ENCODE results near the gene HOXD13.

DNA sequence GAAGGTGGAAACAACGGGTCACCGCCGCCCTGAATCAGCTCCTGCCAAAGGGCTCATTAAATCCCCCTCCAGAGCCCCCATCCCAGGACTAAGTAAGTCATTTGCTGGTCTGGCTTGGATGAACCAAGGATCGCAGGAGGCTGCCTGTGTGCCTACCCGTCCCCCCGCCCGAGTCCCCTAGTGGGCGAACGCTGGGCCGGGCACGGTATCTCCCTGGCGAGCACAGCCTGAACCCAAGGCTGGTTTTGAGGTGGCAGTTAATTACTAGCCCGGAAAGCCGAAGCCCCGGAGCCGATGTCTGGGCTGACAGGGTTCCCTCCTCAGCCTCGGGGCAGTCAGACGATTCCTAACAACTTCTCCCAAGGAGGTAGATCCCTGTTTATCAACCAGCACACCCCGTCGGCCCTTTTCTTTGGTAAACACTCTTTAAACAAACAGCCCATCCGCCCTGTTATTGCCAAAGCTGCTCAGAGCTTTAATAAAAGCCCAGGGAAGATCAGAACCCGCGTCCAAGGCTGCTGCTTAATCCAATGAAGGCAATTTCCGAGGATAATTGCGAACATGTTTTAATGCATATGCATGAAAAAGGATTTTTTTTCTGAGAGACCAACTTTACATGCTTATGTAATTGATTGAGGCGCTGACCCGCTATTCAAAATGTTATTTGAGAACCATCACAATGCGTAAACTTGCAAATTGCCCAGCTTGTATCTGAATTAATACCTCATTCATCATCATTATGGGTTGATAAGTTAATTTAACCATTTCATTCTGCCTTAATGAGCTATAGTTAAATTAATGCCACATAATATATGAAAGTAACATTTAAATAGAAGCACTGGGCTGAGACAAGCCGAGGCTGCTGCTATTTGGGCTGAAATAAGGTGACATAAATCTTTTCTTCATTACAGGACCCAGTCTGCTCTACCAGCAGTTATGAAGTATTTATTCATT lies 19.3 kb upstream of the HOXD13 start:
- TF ChIP-seq, protein P1, sequence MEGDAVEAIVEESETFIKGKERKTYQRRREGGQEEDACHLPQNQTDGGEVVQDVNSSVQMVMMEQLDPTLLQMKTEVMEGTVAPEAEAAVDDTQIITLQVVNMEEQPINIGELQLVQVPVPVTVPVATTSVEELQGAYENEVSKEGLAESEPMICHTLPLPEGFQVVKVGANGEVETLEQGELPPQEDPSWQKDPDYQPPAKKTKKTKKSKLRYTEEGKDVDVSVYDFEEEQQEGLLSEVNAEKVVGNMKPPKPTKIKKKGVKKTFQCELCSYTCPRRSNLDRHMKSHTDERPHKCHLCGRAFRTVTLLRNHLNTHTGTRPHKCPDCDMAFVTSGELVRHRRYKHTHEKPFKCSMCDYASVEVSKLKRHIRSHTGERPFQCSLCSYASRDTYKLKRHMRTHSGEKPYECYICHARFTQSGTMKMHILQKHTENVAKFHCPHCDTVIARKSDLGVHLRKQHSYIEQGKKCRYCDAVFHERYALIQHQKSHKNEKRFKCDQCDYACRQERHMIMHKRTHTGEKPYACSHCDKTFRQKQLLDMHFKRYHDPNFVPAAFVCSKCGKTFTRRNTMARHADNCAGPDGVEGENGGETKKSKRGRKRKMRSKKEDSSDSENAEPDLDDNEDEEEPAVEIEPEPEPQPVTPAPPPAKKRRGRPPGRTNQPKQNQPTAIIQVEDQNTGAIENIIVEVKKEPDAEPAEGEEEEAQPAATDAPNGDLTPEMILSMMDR (conservative IDR thresholded peaks at IDR 0.05; ENCODE audit: low read depth, low read length): no peak
- TF ChIP-seq EZH2 (IDR thresholded peaks at IDR 0.05; ENCODE audit: borderline replicate concordance, low read depth, low read length, poor library complexity, severe bottlenecking): no peak
